ENCODE results near the gene HOXD3.

The HOXD3 gene

GRCh38 chr2:176140513-176141317 lies 16.4 kb upstream of the HOXD3 start:
- H3K9me3 Mint-ChIP-seq: no peaks in the 10 kb centered on the region
- no peak overlapping the region for H3K27ac Mint-ChIP-seq (ENCODE audit: low read depth)
- peaks cover 92% of the 10 kb centered on the region for H3K27me3 Mint-ChIP-seq
- ATAC-seq (replicated peaks; ENCODE audit: extremely low read depth, poor library complexity, severe bottlenecking): peak; percentile 81
- peaks cover 14% of the 10 kb centered on the region for H3K4me1 Mint-ChIP-seq
- peak overlapping the region; percentile 26 for H3K4me3 Mint-ChIP-seq
- peak; percentile 52 to 54 for DNase-seq (ENCODE audit: low spot score in 2 of 2)
- H3K36me3 Mint-ChIP-seq (ENCODE audit: insufficient read depth): peaks cover 5% of the 10 kb centered on the region

GRCh38 chr2:176142281-176142680 lies 14.8 kb upstream of the HOXD3 start:
- Mint-ChIP-seq H3K36me3 (ENCODE audit: insufficient read depth) (peaks cover 5% of the 10 kb centered on the region), H3K4me1 (peaks cover 11% of the 10 kb centered on the region), H3K27ac (ENCODE audit: low read depth) (no peak overlapping the region), H3K4me3 (no peak overlapping the region), H3K27me3 (peaks cover 92% of the 10 kb centered on the region), H3K9me3 (no peaks in the 10 kb centered on the region)
- ATAC-seq (replicated peaks; ENCODE audit: extremely low read depth, poor library complexity, severe bottlenecking) (no peak), DNase-seq (ENCODE audit: low spot score in 2 of 2) (no peak)

DNA sequence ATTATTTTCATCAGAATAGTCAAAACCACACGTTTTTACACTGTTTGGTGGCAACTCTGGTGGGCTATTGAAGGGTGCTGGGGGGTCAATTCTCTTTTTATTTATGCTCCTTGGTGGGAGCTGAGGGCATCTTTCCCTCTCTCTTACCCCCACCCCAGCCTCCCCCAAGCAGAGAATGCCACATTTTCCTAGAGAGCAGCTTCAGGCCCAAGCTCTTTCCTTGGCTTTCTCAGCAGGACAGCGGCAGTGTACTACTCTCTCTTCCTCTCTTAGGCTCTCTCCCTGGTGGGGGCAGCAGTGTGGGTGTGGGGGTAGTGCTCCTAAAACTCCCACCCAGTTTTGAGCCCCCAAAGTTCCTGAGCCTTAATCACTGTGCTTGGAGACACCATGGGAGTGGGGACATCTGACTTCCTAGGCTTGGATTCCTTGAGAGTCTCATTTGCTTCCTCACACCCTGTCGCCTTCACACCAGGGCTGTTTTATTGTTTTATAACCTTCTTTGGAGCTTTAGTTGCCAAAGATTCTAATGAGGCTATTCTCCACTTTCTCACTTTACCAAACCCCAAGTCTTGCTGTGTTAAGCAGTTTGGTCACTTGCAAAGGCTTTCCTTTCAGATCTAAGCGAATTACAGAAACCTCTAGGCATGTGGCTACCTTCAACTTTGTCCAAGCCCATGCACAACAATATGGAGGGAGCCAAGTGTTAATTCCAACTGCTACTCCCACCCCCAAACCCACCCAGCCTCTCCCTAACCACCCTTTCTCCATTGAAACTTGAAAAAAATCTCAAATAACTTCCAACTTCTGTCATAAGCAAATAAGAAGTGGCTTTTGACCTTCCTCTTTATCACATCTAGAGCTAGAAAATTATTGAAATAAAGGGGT lies 11.8 kb upstream of the HOXD3 start:
- no peak for DNase-seq (ENCODE audit: low spot score in 2 of 2)
- Mint-ChIP-seq H3K27me3 (peaks cover 97% of the 10 kb centered on the region), H3K9me3 (no peaks in the 10 kb centered on the region)

DNA sequence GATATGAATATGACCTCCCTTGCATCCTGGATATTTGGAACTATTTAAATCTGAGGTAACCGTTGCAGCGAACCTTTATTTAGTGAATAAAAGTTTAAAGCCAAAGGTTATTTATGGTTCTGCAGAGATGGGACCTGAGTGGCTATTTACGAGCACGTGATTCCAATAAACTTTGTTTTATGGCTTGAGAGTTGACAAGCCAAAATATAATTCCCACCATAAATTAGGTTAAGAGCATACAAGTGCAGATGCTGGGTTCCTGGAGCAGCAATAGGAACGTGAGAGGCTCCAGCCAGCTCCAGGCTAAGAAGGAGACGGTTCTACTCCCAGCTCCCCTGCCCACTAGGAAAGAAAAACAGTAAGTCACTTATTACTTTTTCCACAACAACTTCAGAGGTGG lies 11.0 kb upstream of the HOXD3 start:
- peaks cover 4% of the 10 kb centered on the region for H3K4me1 Mint-ChIP-seq
- H3K9me3 Mint-ChIP-seq: no peaks in the 10 kb centered on the region
- ATAC-seq (replicated peaks; ENCODE audit: extremely low read depth, poor library complexity, severe bottlenecking): no peak
- H3K4me3 Mint-ChIP-seq: no peak overlapping the region
- no peak for DNase-seq (ENCODE audit: low spot score in 2 of 2)
- peaks cover 100% of the 10 kb centered on the region for H3K27me3 Mint-ChIP-seq
- H3K36me3 Mint-ChIP-seq (ENCODE audit: insufficient read depth): no peaks in the 10 kb centered on the region
- no peak overlapping the region for H3K27ac Mint-ChIP-seq (ENCODE audit: low read depth)

More for the DNA sequence above, 11.8 kb upstream of the HOXD3 start:
- H3K27ac Mint-ChIP-seq (ENCODE audit: low read depth): no peak overlapping the region
- no peaks in the 10 kb centered on the region for H3K36me3 Mint-ChIP-seq (ENCODE audit: insufficient read depth)
- ATAC-seq (replicated peaks; ENCODE audit: extremely low read depth, poor library complexity, severe bottlenecking): no peak
- no peak overlapping the region for H3K4me3 Mint-ChIP-seq
- H3K4me1 Mint-ChIP-seq: peaks cover 7% of the 10 kb centered on the region

GRCh38 chr2:176146645-176147044 lies 10.5 kb upstream of the HOXD3 start:
- no peaks in the 10 kb centered on the region for H3K4me1 Mint-ChIP-seq
- no peaks in the 10 kb centered on the region for H3K9me3 Mint-ChIP-seq
- H3K4me3 Mint-ChIP-seq: no peak overlapping the region
- peaks cover 100% of the 10 kb centered on the region for H3K27me3 Mint-ChIP-seq
- H3K36me3 Mint-ChIP-seq (ENCODE audit: insufficient read depth): no peaks in the 10 kb centered on the region
- ATAC-seq (replicated peaks; ENCODE audit: extremely low read depth, poor library complexity, severe bottlenecking) (no peak), DNase-seq (ENCODE audit: low spot score in 2 of 2) (no peak)
- no peak overlapping the region for H3K27ac Mint-ChIP-seq (ENCODE audit: low read depth)

DNA sequence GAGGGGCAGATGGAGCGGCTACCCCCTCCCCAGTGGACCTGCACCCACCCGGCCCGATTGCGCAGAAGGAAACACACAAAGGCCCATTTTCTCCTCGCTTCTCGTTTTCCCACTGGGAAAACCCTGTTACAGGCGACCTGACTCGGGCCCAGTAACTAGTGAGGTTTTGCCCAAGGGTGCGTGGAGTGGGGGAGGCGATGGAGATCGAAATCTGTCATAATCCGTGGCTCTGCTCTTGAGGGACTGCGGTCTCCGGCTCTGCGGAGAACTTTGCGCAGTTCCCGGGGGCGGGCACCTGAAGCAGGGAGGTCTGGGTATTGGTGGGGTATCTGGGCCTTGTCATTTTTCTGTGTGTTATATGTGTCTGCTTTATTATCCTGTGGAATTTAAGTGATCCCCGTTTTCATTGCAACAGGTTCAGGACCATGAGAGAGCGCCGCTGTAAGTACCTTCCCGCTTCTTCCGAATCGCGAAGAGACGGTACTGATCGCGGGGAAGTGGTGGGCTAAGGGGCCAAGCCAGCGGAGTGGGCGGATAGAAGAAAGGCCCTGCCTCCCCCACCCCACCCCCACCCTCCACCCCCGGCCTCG lies 9.8 kb upstream of the HOXD3 start:
- Mint-ChIP-seq H3K27me3 (peaks cover 94% of the 10 kb centered on the region), H3K4me1 (no peaks in the 10 kb centered on the region), H3K9me3 (no peaks in the 10 kb centered on the region), H3K4me3 (no peak overlapping the region), H3K36me3 (ENCODE audit: insufficient read depth) (no peaks in the 10 kb centered on the region), H3K27ac (ENCODE audit: low read depth) (no peak overlapping the region)
- ATAC-seq (replicated peaks; ENCODE audit: extremely low read depth, poor library complexity, severe bottlenecking): no peak
- no peak for DNase-seq (ENCODE audit: low spot score in 2 of 2)

- H3K36me3 Mint-ChIP-seq (ENCODE audit: insufficient read depth): peaks cover 1% of the 10 kb centered on the region
Observed at GRCh38 chr2:176147800-176148496, 9.2 kb upstream of the HOXD3 start.

GRCh38 chr2:176148751-176149421 lies 8.2 kb upstream of the HOXD3 start:
- no peak overlapping the region for H3K27ac Mint-ChIP-seq (ENCODE audit: low read depth)
- H3K9me3 Mint-ChIP-seq: no peaks in the 10 kb centered on the region
- peaks cover 91% of the 10 kb centered on the region for H3K27me3 Mint-ChIP-seq
- no peak for ATAC-seq (replicated peaks; ENCODE audit: extremely low read depth, poor library complexity, severe bottlenecking)
- H3K4me3 Mint-ChIP-seq: no peak overlapping the region
- peaks cover 1% of the 10 kb centered on the region for H3K36me3 Mint-ChIP-seq (ENCODE audit: insufficient read depth)
- no peak for DNase-seq (ENCODE audit: low spot score in 2 of 2)
- no peaks in the 10 kb centered on the region for H3K4me1 Mint-ChIP-seq

More at GRCh38 chr2:176147800-176148496, 9.2 kb upstream of the HOXD3 start:
- H3K4me1 Mint-ChIP-seq: no peaks in the 10 kb centered on the region
- H3K4me3 Mint-ChIP-seq: no peak overlapping the region
- H3K27ac Mint-ChIP-seq (ENCODE audit: low read depth): no peak overlapping the region
- H3K9me3 Mint-ChIP-seq: no peaks in the 10 kb centered on the region
- peaks cover 92% of the 10 kb centered on the region for H3K27me3 Mint-ChIP-seq
- DNase-seq (ENCODE audit: low spot score in 2 of 2): no peak
- ATAC-seq (replicated peaks; ENCODE audit: extremely low read depth, poor library complexity, severe bottlenecking): no peak

DNA sequence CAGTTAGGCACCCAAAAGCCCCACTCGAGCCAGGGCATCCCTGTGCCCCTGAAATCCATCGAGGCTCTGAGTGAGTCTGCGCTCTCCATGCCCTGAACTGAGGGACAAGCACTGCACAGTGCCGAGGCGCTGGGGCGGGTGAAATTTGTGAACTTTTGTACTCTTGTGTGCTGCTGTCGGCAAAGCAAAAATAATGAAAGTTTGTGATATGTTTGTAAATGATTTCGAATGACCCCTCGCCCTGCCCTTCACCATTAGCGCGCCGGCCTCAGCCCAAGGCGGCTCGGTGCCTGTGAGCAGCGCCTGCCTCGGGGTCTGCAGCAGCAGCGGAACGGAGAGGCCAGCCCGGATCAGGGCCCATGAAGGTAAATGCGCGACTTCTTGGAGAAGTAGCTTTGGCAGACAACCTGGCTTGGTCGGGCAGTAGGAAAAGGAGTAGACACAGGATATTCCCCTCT lies 7.6 kb upstream of the HOXD3 start:
- Mint-ChIP-seq H3K27ac (ENCODE audit: low read depth) (no peak overlapping the region), H3K4me1 (no peaks in the 10 kb centered on the region), H3K9me3 (no peaks in the 10 kb centered on the region), H3K27me3 (peaks cover 91% of the 10 kb centered on the region), H3K36me3 (ENCODE audit: insufficient read depth) (peaks cover 1% of the 10 kb centered on the region), H3K4me3 (no peak overlapping the region)
- no peak for DNase-seq (ENCODE audit: low spot score in 2 of 2)
- no peak for ATAC-seq (replicated peaks; ENCODE audit: extremely low read depth, poor library complexity, severe bottlenecking)

- ATAC-seq (replicated peaks; ENCODE audit: extremely low read depth, poor library complexity, severe bottlenecking) (no peak), DNase-seq (ENCODE audit: low spot score in 2 of 2) (no peak)
- Mint-ChIP-seq H3K4me1 (no peaks in the 10 kb centered on the region), H3K27me3 (peaks cover 91% of the 10 kb centered on the region), H3K4me3 (no peak overlapping the region), H3K36me3 (ENCODE audit: insufficient read depth) (peaks cover 1% of the 10 kb centered on the region), H3K9me3 (no peaks in the 10 kb centered on the region), H3K27ac (ENCODE audit: low read depth) (no peak overlapping the region)
Observed at GRCh38 chr2:176149939-176150583, 7.0 kb upstream of the HOXD3 start.

DNA sequence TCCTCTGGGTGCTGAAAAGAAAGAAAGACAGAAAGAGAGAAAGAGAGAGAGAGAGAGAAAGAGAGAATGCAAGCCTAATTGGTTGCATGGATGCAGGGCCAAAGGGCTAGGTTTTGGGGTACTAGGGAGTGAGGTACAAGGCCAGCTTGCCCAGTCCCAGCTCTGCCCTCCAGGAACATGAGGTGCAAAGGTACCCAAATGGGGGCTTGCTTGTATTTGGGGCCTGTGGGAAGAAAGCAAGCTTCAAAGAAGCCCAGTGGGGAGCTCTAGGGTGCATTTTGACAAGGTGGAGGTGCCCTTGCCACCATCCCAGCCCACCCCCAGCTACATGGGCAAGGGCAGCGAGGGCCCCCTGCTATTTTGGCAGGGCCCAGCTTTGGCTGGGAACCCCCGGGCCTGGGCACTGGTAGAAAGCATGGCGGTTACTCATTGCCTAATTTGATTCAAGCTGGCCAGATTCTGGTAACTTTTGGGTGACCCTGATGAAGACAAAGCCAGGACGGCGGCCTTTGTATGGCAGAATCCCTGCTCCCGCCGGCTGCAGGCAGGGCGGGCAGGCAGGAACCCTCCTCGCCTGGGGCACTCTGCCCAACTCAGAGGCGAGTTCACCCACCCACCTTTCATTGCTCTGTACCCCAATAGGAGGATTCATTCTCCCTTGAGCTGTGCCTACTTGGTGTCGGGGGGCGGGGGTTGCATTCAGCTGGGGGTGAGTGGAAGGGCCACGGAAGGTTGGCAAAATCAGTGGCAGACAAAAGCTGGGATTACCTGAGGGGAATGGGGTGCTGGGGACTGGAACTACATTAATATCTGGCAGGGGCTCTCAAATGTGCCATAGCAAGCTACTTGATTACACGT lies 6.3 kb upstream of the HOXD3 start:
- Mint-ChIP-seq H3K27ac (ENCODE audit: low read depth) (no peak overlapping the region), H3K27me3 (peaks cover 91% of the 10 kb centered on the region), H3K9me3 (no peaks in the 10 kb centered on the region), H3K36me3 (ENCODE audit: insufficient read depth) (peaks cover 1% of the 10 kb centered on the region), H3K4me1 (no peaks in the 10 kb centered on the region), H3K4me3 (no peak overlapping the region)
- DNase-seq (ENCODE audit: low spot score in 2 of 2) (no peak), ATAC-seq (replicated peaks; ENCODE audit: extremely low read depth, poor library complexity, severe bottlenecking) (no peak)
